H1 (cell line): ENCODE measurements around the gene DPF3. TPM values are rescaled to one million over a fixed set of nuclear protein-coding genes. Genes with fewer than 3 reads are reported as not detected.

Source experiments
- CBX5 ChIP-seq: fragments of 300-800, 300-1000 bp; sonication (generic); IDR thresholded peaks from 2 replicates; pipeline ENCODE4 v1.7.1; 2016; ENCODE audit warnings: antibody characterized with exemption, low read length, low read depth
- CREB1 ChIP-seq: IDR thresholded peaks from 2 replicates; pipeline ENCODE4 v1.6.1; 2012; ENCODE audit warnings: inconsistent platforms
- GABPA ChIP-seq: IDR thresholded peaks from 2 replicates; pipeline ENCODE4 v1.6.1; 2011; ENCODE audit warnings: mild to moderate bottlenecking, low read length, moderate library complexity, borderline replicate concordance; ENCODE audit not compliant: insufficient read depth
- MAFK ChIP-seq: IDR thresholded peaks from 2 replicates; pipeline ENCODE4 v1.6.1; 2012; ENCODE audit warnings: low read depth, mild to moderate bottlenecking, improper control_type of control experiment, low read length
- MAX ChIP-seq: IDR thresholded peaks from 2 replicates; pipeline ENCODE4 v1.6.1; 2012; ENCODE audit warnings: inconsistent platforms
- PHF8 ChIP-seq: fragments of 200-600 bp; sonication (generic); conservative IDR thresholded peaks from 2 replicates; pipeline ENCODE4 v1.7.1; 2012; ENCODE audit warnings: low read depth, mild to moderate bottlenecking, inconsistent platforms, low read length, moderate library complexity
- SIX5 ChIP-seq: IDR thresholded peaks from 2 replicates; pipeline ENCODE4 v1.6.1; 2011; ENCODE audit warnings: mild to moderate bottlenecking, low read depth, low read length
- SUZ12 ChIP-seq: fragments of 200-600 bp; sonication (generic); IDR thresholded peaks from 2 replicates; pipeline ENCODE4 v1.6.1; 2012; ENCODE audit warnings: mild to moderate bottlenecking, inconsistent platforms, low read length, moderate library complexity, mixed read lengths
- YY1 ChIP-seq: IDR thresholded peaks from 2 replicates; pipeline ENCODE4 v1.6.1; 2011; ENCODE audit warnings: low read depth, mild to moderate bottlenecking, low read length
- polyA plus RNA-seq, 7 experiments: library from polyadenylated mRNA; depleted of rRNA in 3 of 7; stranded (reverse) in 5 of 7; unstranded in 2 of 7; fragments of >200 nt in 5 of 7; fragments of 200-250 nt in 2 of 7; gene quantifications; 1 replicate in 5 of 7; 2 replicates in 1 of 7; 4 replicates in 1 of 7; pipeline versions ENCODE4 v1.2.1 to v1.2.3, GENCODE V29; 2011 to 2013; ENCODE audit warnings: missing spikeins in 2 of 7, mixed read lengths in 2 of 7
- total RNA-seq: library from RNA; stranded (reverse); fragmentation: NEBNext Ultra II Directional; extraction: Animal tissue kit (Norgen Biotek cat#: 25700); gene quantifications from 2 replicates; pipeline ENCODE4 v1.2.1, GENCODE V29; 2021
- TF ChIP-seq, protein P1 (sequence below): fragments of 300-600 bp; sonication (generic); IDR thresholded peaks from 2 replicates; pipeline ENCODE4 v1.7.1; 2012; ENCODE audit warnings: low read length, moderate library complexity, mild to moderate bottlenecking, inconsistent platforms; ENCODE audit not compliant: insufficient replicate concordance

DPF3 gene
- total and polyA plus RNA-seq, 2 of the 8 experiments (the other 6 are each of a cell fraction or from before 2014, with no cell fraction given), result 0.19 TPM; not detected in 1

- TF ChIP-seq, protein P1, sequence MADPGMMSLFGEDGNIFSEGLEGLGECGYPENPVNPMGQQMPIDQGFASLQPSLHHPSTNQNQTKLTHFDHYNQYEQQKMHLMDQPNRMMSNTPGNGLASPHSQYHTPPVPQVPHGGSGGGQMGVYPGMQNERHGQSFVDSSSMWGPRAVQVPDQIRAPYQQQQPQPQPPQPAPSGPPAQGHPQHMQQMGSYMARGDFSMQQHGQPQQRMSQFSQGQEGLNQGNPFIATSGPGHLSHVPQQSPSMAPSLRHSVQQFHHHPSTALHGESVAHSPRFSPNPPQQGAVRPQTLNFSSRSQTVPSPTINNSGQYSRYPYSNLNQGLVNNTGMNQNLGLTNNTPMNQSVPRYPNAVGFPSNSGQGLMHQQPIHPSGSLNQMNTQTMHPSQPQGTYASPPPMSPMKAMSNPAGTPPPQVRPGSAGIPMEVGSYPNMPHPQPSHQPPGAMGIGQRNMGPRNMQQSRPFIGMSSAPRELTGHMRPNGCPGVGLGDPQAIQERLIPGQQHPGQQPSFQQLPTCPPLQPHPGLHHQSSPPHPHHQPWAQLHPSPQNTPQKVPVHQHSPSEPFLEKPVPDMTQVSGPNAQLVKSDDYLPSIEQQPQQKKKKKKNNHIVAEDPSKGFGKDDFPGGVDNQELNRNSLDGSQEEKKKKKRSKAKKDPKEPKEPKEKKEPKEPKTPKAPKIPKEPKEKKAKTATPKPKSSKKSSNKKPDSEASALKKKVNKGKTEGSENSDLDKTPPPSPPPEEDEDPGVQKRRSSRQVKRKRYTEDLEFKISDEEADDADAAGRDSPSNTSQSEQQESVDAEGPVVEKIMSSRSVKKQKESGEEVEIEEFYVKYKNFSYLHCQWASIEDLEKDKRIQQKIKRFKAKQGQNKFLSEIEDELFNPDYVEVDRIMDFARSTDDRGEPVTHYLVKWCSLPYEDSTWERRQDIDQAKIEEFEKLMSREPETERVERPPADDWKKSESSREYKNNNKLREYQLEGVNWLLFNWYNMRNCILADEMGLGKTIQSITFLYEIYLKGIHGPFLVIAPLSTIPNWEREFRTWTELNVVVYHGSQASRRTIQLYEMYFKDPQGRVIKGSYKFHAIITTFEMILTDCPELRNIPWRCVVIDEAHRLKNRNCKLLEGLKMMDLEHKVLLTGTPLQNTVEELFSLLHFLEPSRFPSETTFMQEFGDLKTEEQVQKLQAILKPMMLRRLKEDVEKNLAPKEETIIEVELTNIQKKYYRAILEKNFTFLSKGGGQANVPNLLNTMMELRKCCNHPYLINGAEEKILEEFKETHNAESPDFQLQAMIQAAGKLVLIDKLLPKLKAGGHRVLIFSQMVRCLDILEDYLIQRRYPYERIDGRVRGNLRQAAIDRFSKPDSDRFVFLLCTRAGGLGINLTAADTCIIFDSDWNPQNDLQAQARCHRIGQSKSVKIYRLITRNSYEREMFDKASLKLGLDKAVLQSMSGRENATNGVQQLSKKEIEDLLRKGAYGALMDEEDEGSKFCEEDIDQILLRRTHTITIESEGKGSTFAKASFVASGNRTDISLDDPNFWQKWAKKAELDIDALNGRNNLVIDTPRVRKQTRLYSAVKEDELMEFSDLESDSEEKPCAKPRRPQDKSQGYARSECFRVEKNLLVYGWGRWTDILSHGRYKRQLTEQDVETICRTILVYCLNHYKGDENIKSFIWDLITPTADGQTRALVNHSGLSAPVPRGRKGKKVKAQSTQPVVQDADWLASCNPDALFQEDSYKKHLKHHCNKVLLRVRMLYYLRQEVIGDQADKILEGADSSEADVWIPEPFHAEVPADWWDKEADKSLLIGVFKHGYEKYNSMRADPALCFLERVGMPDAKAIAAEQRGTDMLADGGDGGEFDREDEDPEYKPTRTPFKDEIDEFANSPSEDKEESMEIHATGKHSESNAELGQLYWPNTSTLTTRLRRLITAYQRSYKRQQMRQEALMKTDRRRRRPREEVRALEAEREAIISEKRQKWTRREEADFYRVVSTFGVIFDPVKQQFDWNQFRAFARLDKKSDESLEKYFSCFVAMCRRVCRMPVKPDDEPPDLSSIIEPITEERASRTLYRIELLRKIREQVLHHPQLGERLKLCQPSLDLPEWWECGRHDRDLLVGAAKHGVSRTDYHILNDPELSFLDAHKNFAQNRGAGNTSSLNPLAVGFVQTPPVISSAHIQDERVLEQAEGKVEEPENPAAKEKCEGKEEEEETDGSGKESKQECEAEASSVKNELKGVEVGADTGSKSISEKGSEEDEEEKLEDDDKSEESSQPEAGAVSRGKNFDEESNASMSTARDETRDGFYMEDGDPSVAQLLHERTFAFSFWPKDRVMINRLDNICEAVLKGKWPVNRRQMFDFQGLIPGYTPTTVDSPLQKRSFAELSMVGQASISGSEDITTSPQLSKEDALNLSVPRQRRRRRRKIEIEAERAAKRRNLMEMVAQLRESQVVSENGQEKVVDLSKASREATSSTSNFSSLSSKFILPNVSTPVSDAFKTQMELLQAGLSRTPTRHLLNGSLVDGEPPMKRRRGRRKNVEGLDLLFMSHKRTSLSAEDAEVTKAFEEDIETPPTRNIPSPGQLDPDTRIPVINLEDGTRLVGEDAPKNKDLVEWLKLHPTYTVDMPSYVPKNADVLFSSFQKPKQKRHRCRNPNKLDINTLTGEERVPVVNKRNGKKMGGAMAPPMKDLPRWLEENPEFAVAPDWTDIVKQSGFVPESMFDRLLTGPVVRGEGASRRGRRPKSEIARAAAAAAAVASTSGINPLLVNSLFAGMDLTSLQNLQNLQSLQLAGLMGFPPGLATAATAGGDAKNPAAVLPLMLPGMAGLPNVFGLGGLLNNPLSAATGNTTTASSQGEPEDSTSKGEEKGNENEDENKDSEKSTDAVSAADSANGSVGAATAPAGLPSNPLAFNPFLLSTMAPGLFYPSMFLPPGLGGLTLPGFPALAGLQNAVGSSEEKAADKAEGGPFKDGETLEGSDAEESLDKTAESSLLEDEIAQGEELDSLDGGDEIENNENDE, result no peak
- TF ChIP-seq MAFK (no peak), GABPA (no peak), CBX5 (no peak), CREB1 (no peak), PHF8 (no peak), SUZ12 (no peak), MAX (no peak), SIX5 (no peak), YY1 (no peak)
These were observed 274.0 kb downstream of the DPF3 start (continued) for GRCh38 chr14:72619881-72620280.
